ENCODE measurements around the gene EVX1.

GRCh38 chr7:27194002-27194352, 48.6 kb upstream of the EVX1 start:
- TF ChIP-seq CTCF (conservative IDR thresholded peaks at IDR 0.05 in 1 of 2, IDR thresholded peaks at IDR 0.05 in 1 of 2; ENCODE audit: extremely low read depth in 1 of 2, insufficient read depth in 1 of 2, low read depth in 1 of 2, low read length in 2 of 2), result no peak
- no peak for TF ChIP-seq EZH2 (IDR thresholded peaks at IDR 0.05; ENCODE audit: borderline replicate concordance, low read length)

All from mammary epithelial cell (primary cell).